SU-DHL-6 (cell line): ENCODE measurements around the gene HOOK2.

Experiments used
- H2AFZ ChIP-seq: fragments of 200-600 bp; sonication (generic); 2 replicates; pipeline ENCODE4 v1.6.1; 2014; ENCODE audit warnings: low read depth, mild to moderate bottlenecking, moderate library complexity, mixed read lengths, antibody characterized with exemption, low read length; ENCODE audit not compliant: severe bottlenecking
- H3F3A ChIP-seq: fragments of 200-600 bp; shearing (Covaris generic); 2 replicates; pipeline ENCODE4 v1.6.0; 2016; ENCODE audit warnings: antibody characterized with exemption, mild to moderate bottlenecking; ENCODE audit not compliant: insufficient read depth
- H3K27ac ChIP-seq: fragments of 200-600 bp; sonication (generic); 2 replicates; pipeline ENCODE4 v1.5.1; 2016; ENCODE audit warnings: low read depth, mild to moderate bottlenecking, low read length, moderate library complexity, mixed read lengths
- H3K27me3 ChIP-seq: fragments of 200-600 bp; sonication (generic), shearing (Covaris generic); 2 replicates; pipeline ENCODE4 v1.6.0; 2014; ENCODE audit warnings: mild to moderate bottlenecking, low read length
- H3K36me3 ChIP-seq: fragments of 200-600 bp; sonication (generic); 2 replicates; pipeline ENCODE4 v1.6.1; 2014; ENCODE audit warnings: mild to moderate bottlenecking, low read length, mixed read lengths
- H3K4me2 ChIP-seq: fragments of 300-600, 200-600 bp; shearing (Covaris generic), sonication (generic); 2 replicates; pipeline ENCODE4 v1.6.0; 2014; ENCODE audit warnings: low read length, low read depth, mild to moderate bottlenecking; ENCODE audit not compliant: poor library complexity, severe bottlenecking
- H3K4me3 ChIP-seq: fragments of 200-600 bp; sonication (generic); 2 replicates; pipeline ENCODE4 v1.5.1; 2014; ENCODE audit warnings: antibody characterized with exemption, low read length, mild to moderate bottlenecking, mixed read lengths; ENCODE audit not compliant: insufficient read depth, poor library complexity, severe bottlenecking
- H3K79me2 ChIP-seq: fragments of 200-600 bp; sonication (generic); 2 replicates; pipeline ENCODE4 v1.6.1; 2014; ENCODE audit warnings: mild to moderate bottlenecking, low read length, moderate library complexity; ENCODE audit not compliant: insufficient read depth
- H3K9ac ChIP-seq: fragments of 200-600 bp; sonication (generic); 2 replicates; pipeline ENCODE4 v1.7.0; 2014; ENCODE audit warnings: mild to moderate bottlenecking, low read length
- H3K9me2 ChIP-seq: fragments of 200-600 bp; sonication (generic); replicated peaks from 2 replicates; pipeline ENCODE4 v1.6.1; 2014; ENCODE audit warnings: low read length; ENCODE audit not compliant: insufficient read depth
- H3K9me3 ChIP-seq: fragments of 200-600 bp; sonication (generic); 2 replicates; pipeline ENCODE4 v1.6.1; 2014; ENCODE audit warnings: low read length, mixed read lengths; ENCODE audit not compliant: insufficient read depth
- H4K20me1 ChIP-seq: fragments of 200-600 bp; sonication (generic); 2 replicates; pipeline ENCODE4 v1.6.1; 2014; ENCODE audit warnings: low read depth, mild to moderate bottlenecking, antibody characterized with exemption, low read length, moderate library complexity, mixed read lengths
- EZH2phosphoT487 ChIP-seq: fragments of 200-600 bp; sonication (generic), shearing (Covaris generic); conservative IDR thresholded peaks from 2 replicates; pipeline ENCODE4 v1.6.1; 2018; ENCODE audit warnings: mild to moderate bottlenecking, antibody characterized with exemption, low read length, moderate library complexity, mixed read lengths
- TF ChIP-seq, protein P1 (sequence below): fragments of 200-600 bp; sonication (generic); IDR thresholded peaks from one replicate; pipeline ENCODE4 v1.5.1; 2017; ENCODE audit warnings: antibody characterized with exemption, mild to moderate bottlenecking, low read length, moderate library complexity; ENCODE audit not compliant: insufficient read depth, poor library complexity, severe bottlenecking

Gene HOOK2

DNA sequence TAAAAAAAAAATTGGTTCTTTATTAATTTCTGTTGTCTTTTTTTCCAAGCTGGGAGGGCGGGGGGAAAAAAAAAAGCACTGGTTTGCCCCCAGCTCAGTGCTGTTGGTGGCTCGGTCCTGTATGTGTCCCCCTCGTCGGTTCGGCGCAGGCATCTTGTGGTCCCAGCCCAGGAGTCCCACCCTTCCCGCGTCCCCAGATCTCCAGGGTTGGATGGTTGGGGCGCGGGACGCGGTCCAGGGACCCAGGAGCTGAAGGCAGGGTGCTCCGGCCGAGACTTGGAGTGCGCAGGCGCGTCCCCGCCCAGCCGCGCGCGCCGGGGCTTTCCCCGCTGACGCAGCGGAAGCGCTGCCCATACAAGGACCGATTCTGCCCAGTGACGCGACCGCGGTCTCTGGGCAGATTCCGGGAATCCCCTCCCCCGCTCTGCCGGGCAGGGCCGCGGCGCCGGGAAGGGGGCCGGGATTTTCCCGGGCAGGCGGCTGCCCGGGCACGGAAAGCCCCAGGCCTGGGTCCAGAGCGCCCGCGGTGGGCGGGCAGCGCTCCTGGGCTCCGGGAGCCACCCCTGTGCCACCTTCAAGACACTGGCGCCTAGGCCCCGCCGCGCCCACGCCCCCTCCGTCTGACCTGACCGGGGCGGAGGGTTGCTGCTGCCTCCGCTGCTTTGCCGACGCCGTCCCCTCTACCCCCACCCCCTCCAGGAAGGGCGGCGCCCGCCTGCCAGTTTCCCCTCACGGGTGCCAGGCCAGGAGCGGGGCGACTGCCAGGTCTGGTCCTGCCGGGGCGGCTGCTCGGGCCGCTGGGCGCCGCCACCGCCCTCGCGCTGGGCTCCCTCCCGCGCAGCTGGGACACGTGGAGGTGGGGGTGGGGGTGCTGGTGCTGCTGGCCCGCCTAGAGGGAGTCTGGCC, 18.2 kb upstream of the HOOK2 start:
- peak overlapping the region; percentile 94 for H3K4me2 ChIP-seq
- peaks cover 30% of the 10 kb centered on the region for H3F3A ChIP-seq
- TF ChIP-seq, protein P1, sequence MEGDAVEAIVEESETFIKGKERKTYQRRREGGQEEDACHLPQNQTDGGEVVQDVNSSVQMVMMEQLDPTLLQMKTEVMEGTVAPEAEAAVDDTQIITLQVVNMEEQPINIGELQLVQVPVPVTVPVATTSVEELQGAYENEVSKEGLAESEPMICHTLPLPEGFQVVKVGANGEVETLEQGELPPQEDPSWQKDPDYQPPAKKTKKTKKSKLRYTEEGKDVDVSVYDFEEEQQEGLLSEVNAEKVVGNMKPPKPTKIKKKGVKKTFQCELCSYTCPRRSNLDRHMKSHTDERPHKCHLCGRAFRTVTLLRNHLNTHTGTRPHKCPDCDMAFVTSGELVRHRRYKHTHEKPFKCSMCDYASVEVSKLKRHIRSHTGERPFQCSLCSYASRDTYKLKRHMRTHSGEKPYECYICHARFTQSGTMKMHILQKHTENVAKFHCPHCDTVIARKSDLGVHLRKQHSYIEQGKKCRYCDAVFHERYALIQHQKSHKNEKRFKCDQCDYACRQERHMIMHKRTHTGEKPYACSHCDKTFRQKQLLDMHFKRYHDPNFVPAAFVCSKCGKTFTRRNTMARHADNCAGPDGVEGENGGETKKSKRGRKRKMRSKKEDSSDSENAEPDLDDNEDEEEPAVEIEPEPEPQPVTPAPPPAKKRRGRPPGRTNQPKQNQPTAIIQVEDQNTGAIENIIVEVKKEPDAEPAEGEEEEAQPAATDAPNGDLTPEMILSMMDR: no peak
- TF ChIP-seq EZH2phosphoT487: no peak
- H3K4me3 ChIP-seq: peak overlapping the region; percentile 60
- H3K9ac ChIP-seq: peak overlapping the region; percentile 77
- H3K79me2 ChIP-seq: no peaks in the 10 kb centered on the region
- no peaks in the 10 kb centered on the region for H3K27me3 ChIP-seq
- no peaks in the 10 kb centered on the region for H4K20me1 ChIP-seq
- H3K9me2 ChIP-seq: no peaks in the 10 kb centered on the region
- H3K9me3 ChIP-seq: no peaks in the 10 kb centered on the region
- H2AFZ ChIP-seq: peak overlapping the region; percentile 65
- H3K36me3 ChIP-seq: no peaks in the 10 kb centered on the region
- peak overlapping the region; percentile 70 for H3K27ac ChIP-seq

DNA sequence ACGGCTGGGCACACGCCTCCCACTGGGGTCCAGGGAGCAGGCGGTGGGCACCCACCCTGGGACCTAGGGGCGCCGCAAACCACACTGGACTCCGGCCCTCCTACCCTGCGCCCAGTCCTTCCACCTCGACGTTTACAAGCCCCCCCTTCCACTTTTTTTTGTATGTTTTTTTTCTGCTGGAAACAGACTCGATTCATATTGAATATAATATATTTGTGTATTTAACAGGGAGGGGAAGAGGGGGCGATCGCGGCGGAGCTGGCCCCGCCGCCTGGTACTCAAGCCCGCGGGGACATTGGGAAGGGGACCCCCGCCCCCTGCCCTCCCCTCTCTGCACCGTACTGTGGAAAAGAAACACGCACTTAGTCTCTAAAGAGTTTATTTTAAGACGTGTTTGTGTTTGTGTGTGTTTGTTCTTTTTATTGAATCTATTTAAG, 17.5 kb upstream of the HOOK2 start:
- Histone ChIP-seq H3K4me2 (peak overlapping the region; percentile 94), H3K27ac (peak overlapping the region; percentile 70), H3K79me2 (no peaks in the 10 kb centered on the region), H3K27me3 (no peaks in the 10 kb centered on the region), H2AFZ (peak overlapping the region; percentile 65), H3K9me2 (no peaks in the 10 kb centered on the region), H3K9me3 (no peaks in the 10 kb centered on the region), H3F3A (peaks cover 36% of the 10 kb centered on the region), H3K36me3 (no peaks in the 10 kb centered on the region), H4K20me1 (no peaks in the 10 kb centered on the region), H3K4me3 (peak overlapping the region; percentile 60), H3K9ac (peak overlapping the region; percentile 77)
- TF ChIP-seq EZH2phosphoT487: no peak
- TF ChIP-seq, protein P1: no peak

DNA sequence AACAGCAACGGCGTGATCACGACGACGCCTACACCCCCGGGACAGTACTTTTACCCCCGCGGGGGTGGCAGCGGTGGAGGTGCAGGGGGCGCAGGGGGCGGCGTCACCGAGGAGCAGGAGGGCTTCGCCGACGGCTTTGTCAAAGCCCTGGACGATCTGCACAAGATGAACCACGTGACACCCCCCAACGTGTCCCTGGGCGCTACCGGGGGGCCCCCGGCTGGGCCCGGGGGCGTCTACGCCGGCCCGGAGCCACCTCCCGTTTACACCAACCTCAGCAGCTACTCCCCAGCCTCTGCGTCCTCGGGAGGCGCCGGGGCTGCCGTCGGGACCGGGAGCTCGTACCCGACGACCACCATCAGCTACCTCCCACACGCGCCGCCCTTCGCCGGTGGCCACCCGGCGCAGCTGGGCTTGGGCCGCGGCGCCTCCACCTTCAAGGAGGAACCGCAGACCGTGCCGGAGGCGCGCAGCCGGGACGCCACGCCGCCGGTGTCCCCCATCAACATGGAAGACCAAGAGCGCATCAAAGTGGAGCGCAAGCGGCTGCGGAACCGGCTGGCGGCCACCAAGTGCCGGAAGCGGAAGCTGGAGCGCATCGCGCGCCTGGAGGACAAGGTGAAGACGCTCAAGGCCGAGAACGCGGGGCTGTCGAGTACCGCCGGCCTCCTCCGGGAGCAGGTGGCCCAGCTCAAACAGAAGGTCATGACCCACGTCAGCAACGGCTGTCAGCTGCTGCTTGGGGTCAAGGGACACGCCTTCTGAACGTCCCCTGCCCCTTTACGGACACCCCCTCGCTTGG, 16.9 kb upstream of the HOOK2 start:
- no peak for TF ChIP-seq EZH2phosphoT487
- TF ChIP-seq, protein P1: no peak
- Histone ChIP-seq H3K9ac (peak overlapping the region; percentile 77), H3K4me2 (peak overlapping the region; percentile 94), H4K20me1 (no peaks in the 10 kb centered on the region), H2AFZ (peak overlapping the region; percentile 65), H3K9me3 (no peaks in the 10 kb centered on the region), H3K9me2 (no peaks in the 10 kb centered on the region), H3K27ac (peak overlapping the region; percentile 70), H3F3A (peaks cover 36% of the 10 kb centered on the region), H3K4me3 (peak overlapping the region; percentile 60), H3K79me2 (no peaks in the 10 kb centered on the region), H3K27me3 (no peaks in the 10 kb centered on the region), H3K36me3 (no peaks in the 10 kb centered on the region)
